ENCODE results near the gene TOMM7.
"Not testable (repeated sequence)": the region's sequence is repeated elsewhere in the genome, so short reads cannot be mapped to it uniquely, and the experiment has no call there.

The TOMM7 gene

GRCh38 chr7:22853674-22854157 is 31.1 kb upstream of the TOMM7 start:
- no peak for DNase-seq (ENCODE audit: low spot score)

- no peak for DNase-seq (ENCODE audit: low spot score)
Observed at GRCh38 chr7:22853138-22853537, 30.5 kb upstream of the TOMM7 start.

- no peak for DNase-seq (ENCODE audit: low spot score)
Observed at GRCh38 chr7:22851145-22851544, 28.5 kb upstream of the TOMM7 start.

GRCh38 chr7:22850394-22850793 is 27.7 kb upstream of the TOMM7 start:
- not testable (repeated sequence) for DNase-seq (ENCODE audit: low spot score)

- no peak for DNase-seq (ENCODE audit: low spot score)
Observed at GRCh38 chr7:22849662-22850061, 27.0 kb upstream of the TOMM7 start.

- DNase-seq (ENCODE audit: low spot score) = no peak
Observed at GRCh38 chr7:22849172-22849571, 26.5 kb upstream of the TOMM7 start.

- DNase-seq (ENCODE audit: low spot score) = no peak
Observed at GRCh38 chr7:22846961-22847360, 24.3 kb upstream of the TOMM7 start.

- DNase-seq (ENCODE audit: low spot score) = no peak
Observed at GRCh38 chr7:22845221-22845834, 22.7 kb upstream of the TOMM7 start.

- DNase-seq (ENCODE audit: low spot score) = no peak
Observed at GRCh38 chr7:22843681-22844309, 21.1 kb upstream of the TOMM7 start.

- no peak for DNase-seq (ENCODE audit: low spot score)
Observed at GRCh38 chr7:22842973-22843372, 20.3 kb upstream of the TOMM7 start.

GRCh38 chr7:22842383-22842941 is 19.8 kb upstream of the TOMM7 start:
- no peak for DNase-seq (ENCODE audit: low spot score)

GRCh38 chr7:22841954-22842353 is 19.3 kb upstream of the TOMM7 start:
- DNase-seq (ENCODE audit: low spot score) = peak; percentile 86

GRCh38 chr7:22837308-22837707 is 14.7 kb upstream of the TOMM7 start:
- no peak for DNase-seq (ENCODE audit: low spot score)

- not testable (repeated sequence) for DNase-seq (ENCODE audit: low spot score)
Observed at GRCh38 chr7:22836506-22836905, 13.9 kb upstream of the TOMM7 start.

- no peak for DNase-seq (ENCODE audit: low spot score)
Observed at GRCh38 chr7:22833957-22834356, 11.3 kb upstream of the TOMM7 start.

GRCh38 chr7:22833113-22833855 is 10.6 kb upstream of the TOMM7 start:
- no peak for DNase-seq (ENCODE audit: low spot score)

GRCh38 chr7:22832401-22832800 is 9.8 kb upstream of the TOMM7 start:
- DNase-seq (ENCODE audit: low spot score) = no peak

- DNase-seq (ENCODE audit: low spot score) = no peak
Observed at GRCh38 chr7:22831602-22832305, 9.1 kb upstream of the TOMM7 start.

- DNase-seq (ENCODE audit: low spot score) = no peak
Observed at GRCh38 chr7:22827563-22827962, 4.9 kb upstream of the TOMM7 start.

- no peak for DNase-seq (ENCODE audit: low spot score)
Observed at GRCh38 chr7:22826593-22826992, 3.9 kb upstream of the TOMM7 start.

GRCh38 chr7:22824760-22825159 is 2.1 kb upstream of the TOMM7 start:
- DNase-seq (ENCODE audit: low spot score) = no peak

- no peak for DNase-seq (ENCODE audit: low spot score)
Observed at GRCh38 chr7:22823142-22823497, 471 bp upstream of the TOMM7 start.
